IMR-90 (cell line): ENCODE measurements around the gene S100A11. TPM values are rescaled to one million over a fixed set of nuclear protein-coding genes. Genes with fewer than 3 reads are reported as not detected.
"Not testable (repeated sequence)": the region's sequence is repeated elsewhere in the genome, so short reads cannot be mapped to it uniquely, and the experiment has no call there.

ENCODE experiments used
- ATAC-seq: fragments of 200-7000 bp; cut with Tn5 transposase; 2 replicates; pipeline ENCODE4 v1.9.1; 2020; ENCODE audit warnings: low read depth, mild to moderate bottlenecking, moderate library complexity
- BruUV-seq: library from RNA; stranded (reverse); fragments of 400-500 nt; replicated peaks from 2 replicates; lab custom pipeline; 2021; lab: Mats Ljungman, UMichigan
- CTCF ChIA-PET: fragments of 300-600 bp; formaldehyde crosslinking; extraction: SDS; loops from one replicate; lab custom pipeline; 2021; ENCODE audit warnings: antibody characterized with exemption; lab: Yijun Ruan, JAX
- POLR2A ChIA-PET: fragments of 300-600 bp; sonication (Branson Sonifier 250); formaldehyde crosslinking; loops from one replicate; lab custom pipeline; 2022; ENCODE audit warnings: antibody characterized with exemption; ENCODE audit not compliant: unreplicated experiment; lab: Charles Lee
- DNase-seq: peaks from one replicate; pipeline ENCODE4 v3.0.0; 2013
- H2AFZ ChIP-seq: replicated peaks from 2 replicates; pipeline ENCODE3; 2013; ENCODE audit warnings: low read length, mild to moderate bottlenecking; ENCODE audit not compliant: poor library complexity
- H2AK5ac ChIP-seq: 2 replicates; pipeline ENCODE4 v1.6.1; 2013; ENCODE audit warnings: low read depth, low read length, inconsistent platforms
- H2AK9ac ChIP-seq: replicated peaks from 2 replicates; pipeline ENCODE3; 2013; ENCODE audit warnings: mild to moderate bottlenecking, low read depth, low read length, moderate library complexity; ENCODE audit not compliant: poor library complexity
- H2BK120ac ChIP-seq: 2 replicates; pipeline ENCODE4 v1.6.1; 2013; ENCODE audit warnings: low read depth, low read length, inconsistent platforms
- H2BK15ac ChIP-seq: 3 replicates; pipeline ENCODE4 v1.6.1; 2013; ENCODE audit warnings: low read depth, low read length, inconsistent platforms
- H2BK20ac ChIP-seq: 2 replicates; pipeline ENCODE4 v1.6.1; 2013; ENCODE audit warnings: low read depth, mild to moderate bottlenecking, inconsistent platforms, low read length, moderate library complexity
- H2BK5ac ChIP-seq: 2 replicates; pipeline ENCODE4 v1.6.1; 2013; ENCODE audit warnings: mild to moderate bottlenecking, low read depth, low read length, inconsistent platforms; ENCODE audit not compliant: poor library complexity, severe bottlenecking
- H3K14ac ChIP-seq: replicated peaks from 2 replicates; pipeline ENCODE4 v1.6.1; 2013; ENCODE audit warnings: low read depth, low read length, inconsistent platforms
- H3K18ac ChIP-seq: 2 replicates; pipeline ENCODE4 v1.6.1; 2013; ENCODE audit warnings: low read depth, low read length, control low read depth
- H3K23ac ChIP-seq: 2 replicates; pipeline ENCODE4 v1.6.1; 2013; ENCODE audit warnings: low read depth, low read length, inconsistent platforms
- H3K27ac ChIP-seq: 2 replicates; pipeline ENCODE4 v1.5.1; 2013; ENCODE audit warnings: mild to moderate bottlenecking, control low read depth, low read length; ENCODE audit not compliant: insufficient read depth
- H3K27me3 ChIP-seq: 2 replicates; pipeline ENCODE4 v1.6.1; 2013; ENCODE audit warnings: low read length; ENCODE audit not compliant: control insufficient read depth, insufficient read depth
- H3K36me3 ChIP-seq: 2 replicates; pipeline ENCODE4 v1.6.1; 2013; ENCODE audit warnings: low read length, mixed read lengths; ENCODE audit not compliant: control insufficient read depth, insufficient read depth
- H3K4ac ChIP-seq: 2 replicates; pipeline ENCODE4 v1.6.1; 2013; ENCODE audit warnings: low read depth, low read length, inconsistent platforms
- H3K4me1 ChIP-seq: 2 replicates; pipeline ENCODE4 v1.6.1; 2013; ENCODE audit warnings: low read length, mixed read lengths; ENCODE audit not compliant: control insufficient read depth, insufficient read depth
- H3K4me2 ChIP-seq: 2 replicates; pipeline ENCODE4 v1.6.1; 2013; ENCODE audit warnings: low read depth, mild to moderate bottlenecking, control low read depth, low read length, moderate library complexity
- H3K4me3 ChIP-seq: 2 replicates; pipeline ENCODE4 v1.5.1; 2013; ENCODE audit warnings: low read depth, mild to moderate bottlenecking, control low read depth, low read length, moderate library complexity; ENCODE audit not compliant: insufficient read depth
- H3K56ac ChIP-seq: 2 replicates; pipeline ENCODE4 v1.6.1; 2013; ENCODE audit warnings: low read length, inconsistent platforms; ENCODE audit not compliant: insufficient read depth; ENCODE audit errors: extremely low read depth
- H3K79me1 ChIP-seq, 2 experiments: 2 replicates each; pipeline ENCODE4 v1.6.1; 2013; ENCODE audit warnings: low read length in 2 of 2, inconsistent platforms in 1 of 2, low read depth in 1 of 2
- H3K9ac ChIP-seq: 2 replicates; pipeline ENCODE4 v1.6.1; 2013; ENCODE audit warnings: low read depth, low read length, control low read depth
- H3K9me1 ChIP-seq: 2 replicates; pipeline ENCODE4 v1.6.1; 2013; ENCODE audit warnings: low read length, inconsistent platforms; ENCODE audit not compliant: insufficient read depth
- H3K9me3 ChIP-seq: 2 replicates; pipeline ENCODE4 v1.6.1; 2013; ENCODE audit warnings: low read length; ENCODE audit not compliant: control insufficient read depth, insufficient read depth
- H4K20me1 ChIP-seq: 2 replicates; pipeline ENCODE4 v1.6.1; 2013; ENCODE audit warnings: low read length, inconsistent platforms; ENCODE audit not compliant: insufficient read depth
- H4K5ac ChIP-seq: 2 replicates; pipeline ENCODE4 v1.6.1; 2013; ENCODE audit warnings: mild to moderate bottlenecking, low read depth, low read length, control low read depth
- H4K8ac ChIP-seq, 2 experiments: 2 replicates each; pipeline ENCODE4 v1.6.1; 2013; ENCODE audit warnings: low read depth in 2 of 2, low read length in 2 of 2, control low read depth in 1 of 2, inconsistent platforms in 1 of 2
- H4K91ac ChIP-seq: 2 replicates; pipeline ENCODE4 v1.6.1; 2013; ENCODE audit warnings: low read depth, low read length, inconsistent platforms; ENCODE audit not compliant: insufficient read depth
- MAZ ChIP-seq: IDR thresholded peaks from 2 replicates; pipeline ENCODE4 v1.6.1; 2012; ENCODE audit warnings: low read depth, mild to moderate bottlenecking, low read length, improper control_type of control experiment, moderate library complexity, borderline replicate concordance
- WGBS, 2 experiments: methylation state at CpG; one replicate each; pipeline versions ENCODE4 v1.1.5 to v1.1.7; 2013; ENCODE audit warnings: missing lambda C conversion rate in 2 of 2; ENCODE audit not compliant: insufficient read length in 1 of 2; ENCODE audit errors: extremely low coverage in 2 of 2; 5-methylcytosine and 5-hydroxymethylcytosine counted together
- dilution Hi-C: fragments of 300-500 bp; cut with HindIII; formaldehyde crosslinking; loops from one replicate; pipeline ENCODE4 v1.14.3; 2018; ENCODE audit warnings: low sequenced_read_pairs; ENCODE audit not compliant: unreplicated experiment
- in situ Hi-C: fragments of 300-500 bp; cut with MboI; formaldehyde crosslinking; loops from 3 replicates; pipeline ENCODE4 v1.14.3; 2019; ENCODE audit warnings: low sequenced_read_pairs, inconsistent platforms, mixed read lengths
- intact Hi-C: fragments of 100-400 bp; cut with micrococcal nuclease; formaldehyde crosslinking; loops from 2 replicates; pipeline ENCODE4 v1.10.0; 2022
- polyA plus RNA-seq, 3 experiments: library from polyadenylated mRNA; depleted of rRNA; stranded (reverse); fragments of >200 nt; gene quantifications; 2 replicates each; pipeline ENCODE4 v1.2.3, GENCODE V29; 2012; ENCODE audit warnings: low replicate concordance in 1 of 3
- total RNA-seq: library from RNA; depleted of rRNA; stranded (reverse); fragments of >200 nt; gene quantifications from 2 replicates; pipeline ENCODE4 v1.2.3, GENCODE V29; 2012
- TF ChIP-seq, protein P1 (sequence below): fragments of 150-350 bp; IDR thresholded peaks from 2 replicates; pipeline ENCODE4 v1.6.1; 2016; ENCODE audit warnings: low read depth, mild to moderate bottlenecking, low read length, moderate library complexity, borderline replicate concordance

S100A11 gene
- total and polyA plus RNA-seq, 2 of the 4 experiments (the other 2 are of a cell fraction): 167 to 1,402 TPM

DNA sequence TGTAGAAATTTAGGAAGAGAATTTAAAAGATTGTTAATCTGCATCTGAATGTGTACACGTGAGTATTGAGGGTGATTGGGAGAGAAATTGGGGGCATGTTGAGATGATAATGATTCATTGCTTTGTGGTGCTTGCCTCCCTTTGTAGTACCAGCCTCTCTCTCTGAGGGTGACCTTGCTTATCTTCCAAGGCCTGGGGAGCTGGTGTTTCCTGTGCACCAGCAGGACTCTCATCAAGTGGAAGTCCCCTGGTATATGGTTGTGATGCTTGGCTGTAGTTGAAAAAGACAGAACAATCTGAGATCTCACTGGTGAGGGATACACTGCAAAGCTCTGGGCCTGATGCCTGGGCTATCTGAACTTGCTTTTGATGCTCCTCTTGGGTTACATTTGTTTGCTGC, 48.0 kb upstream of the S100A11 start:
- ChIA-PET POLR2A (no interaction called here), CTCF (interaction anchor here (0.6 kb wide), 1 partner anchor 941 kb away, joined by 3 read pairs; no protein-coding TSS in a partner anchor)
- no peak overlapping the region for H4K5ac ChIP-seq
- intact Hi-C loops (no loop called here), in situ Hi-C loops (no loop called here), dilution Hi-C loops (no loop called here)
- 100% methylated on average over 1 of the region's 1 CpG; no CpG with 5 or more reads in 1 of the 2 experiments for WGBS, 2 experiments
- no peak overlapping the region for H2BK15ac ChIP-seq
- H3K14ac ChIP-seq: no peak overlapping the region
- no peak overlapping the region for H4K8ac ChIP-seq
- no peak overlapping the region for H3K27ac ChIP-seq
- no peak overlapping the region for H3K18ac ChIP-seq
- no peaks in the 10 kb centered on the region for H4K20me1 ChIP-seq
- no peak overlapping the region for H2BK20ac ChIP-seq
- H3K9me3 ChIP-seq: no peaks in the 10 kb centered on the region
- H2AFZ ChIP-seq: no peak overlapping the region
- BruUV-seq: no TSS peak
- H3K9me1 ChIP-seq: no peaks in the 10 kb centered on the region
- no peak overlapping the region for H2AK5ac ChIP-seq
- no peak overlapping the region for H3K4me3 ChIP-seq
- H2AK9ac ChIP-seq: no peak overlapping the region
- no peak overlapping the region for H3K23ac ChIP-seq
- no peak overlapping the region for H3K56ac ChIP-seq
- TF ChIP-seq MAZ: no peak
- TF ChIP-seq, protein P1, sequence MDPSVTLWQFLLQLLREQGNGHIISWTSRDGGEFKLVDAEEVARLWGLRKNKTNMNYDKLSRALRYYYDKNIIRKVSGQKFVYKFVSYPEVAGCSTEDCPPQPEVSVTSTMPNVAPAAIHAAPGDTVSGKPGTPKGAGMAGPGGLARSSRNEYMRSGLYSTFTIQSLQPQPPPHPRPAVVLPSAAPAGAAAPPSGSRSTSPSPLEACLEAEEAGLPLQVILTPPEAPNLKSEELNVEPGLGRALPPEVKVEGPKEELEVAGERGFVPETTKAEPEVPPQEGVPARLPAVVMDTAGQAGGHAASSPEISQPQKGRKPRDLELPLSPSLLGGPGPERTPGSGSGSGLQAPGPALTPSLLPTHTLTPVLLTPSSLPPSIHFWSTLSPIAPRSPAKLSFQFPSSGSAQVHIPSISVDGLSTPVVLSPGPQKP: no peak
- H3K4ac ChIP-seq: no peak overlapping the region
- ATAC-seq (no peak), DNase-seq (no peak)
- no peak overlapping the region for H2BK5ac ChIP-seq
- H3K9ac ChIP-seq: no peak overlapping the region
- no peak overlapping the region for H3K4me2 ChIP-seq
- no peak overlapping the region for H2BK120ac ChIP-seq
- no peaks in the 10 kb centered on the region; the same call in none of the 2 replicates for H3K27me3 ChIP-seq
- H3K79me1 ChIP-seq: no peaks in the 10 kb centered on the region
- H3K4me1 ChIP-seq: no peaks in the 10 kb centered on the region
- no peaks in the 10 kb centered on the region for H3K36me3 ChIP-seq
- no peak overlapping the region for H4K91ac ChIP-seq

DNA sequence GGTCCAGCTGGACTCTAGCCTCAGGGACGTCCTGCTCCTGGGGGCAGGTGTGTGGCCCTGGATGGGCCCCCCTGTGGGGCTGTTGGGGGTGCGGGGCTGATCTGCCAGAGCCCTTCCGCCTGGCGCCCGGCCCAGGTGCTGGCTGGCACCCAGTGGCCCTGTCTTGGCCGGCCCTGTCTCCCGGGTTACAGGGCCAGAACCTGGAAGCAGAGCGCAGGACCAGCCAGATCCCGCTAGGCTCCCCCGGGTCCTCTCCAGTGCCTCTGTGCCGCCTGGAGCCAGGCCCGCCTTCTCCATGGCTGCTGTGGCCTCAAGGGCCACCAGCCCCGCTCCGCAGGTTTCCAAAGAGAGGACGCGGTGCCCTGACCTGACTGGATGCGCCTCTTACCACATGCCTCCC, 44.2 kb upstream of the S100A11 start:
- H3K4me2 ChIP-seq, H3K27me3 ChIP-seq, POLR2A ChIA-PET, H2BK15ac ChIP-seq, DNase-seq, H3K9me1 ChIP-seq, H2AK9ac ChIP-seq, H3K4ac ChIP-seq, H3K56ac ChIP-seq, H2BK20ac ChIP-seq, H3K79me1 ChIP-seq, H4K91ac ChIP-seq, H2BK120ac ChIP-seq, H2BK5ac ChIP-seq, in situ Hi-C loops, H2AK5ac ChIP-seq, H3K4me3 ChIP-seq, CTCF ChIA-PET, H4K8ac ChIP-seq, intact Hi-C loops, dilution Hi-C loops, H3K27ac ChIP-seq, H3K23ac ChIP-seq, H3K18ac ChIP-seq, H3K9ac ChIP-seq, H2AFZ ChIP-seq, H3K4me1 ChIP-seq, H4K5ac ChIP-seq, H3K9me3 ChIP-seq, H4K20me1 ChIP-seq, BruUV-seq, H3K14ac ChIP-seq, ATAC-seq, H3K36me3 ChIP-seq: not testable (repeated sequence)
- WGBS, 2 experiments: 77% methylated on average over 6 of the region's 17 CpGs; no CpG with 5 or more reads in 1 of the 2 experiments
